IPS DF 6.9 (cell line): ENCODE measurements around the gene ERH.
"Not testable (repeated sequence)": the region's sequence is repeated elsewhere in the genome, so short reads cannot be mapped to it uniquely, and the experiment has no call there.

ENCODE experiments used
- DNase-seq: peaks from one replicate; pipeline ENCODE4 v3.0.0-alpha.2; 2013; ENCODE audit warnings: low read depth, low spot score
- H3K27ac ChIP-seq: one replicate; pipeline ENCODE4 v1.5.1; 2013; ENCODE audit warnings: low read length, control low read depth
- H3K27me3 ChIP-seq: 2 replicates; pipeline ENCODE4 v1.6.1; 2013; ENCODE audit warnings: mild to moderate bottlenecking, low read length; ENCODE audit not compliant: control insufficient read depth, insufficient read depth
- H3K36me3 ChIP-seq: 2 replicates; pipeline ENCODE4 v1.6.1; 2013; ENCODE audit warnings: low read length; ENCODE audit not compliant: control insufficient read depth, insufficient read depth
- H3K4me1 ChIP-seq: 2 replicates; pipeline ENCODE4 v1.6.1; 2013; ENCODE audit warnings: low read length; ENCODE audit not compliant: control insufficient read depth, insufficient read depth
- H3K4me3 ChIP-seq: 2 replicates; pipeline ENCODE4 v1.5.1; 2013; ENCODE audit warnings: mild to moderate bottlenecking, low read length
- H3K9me3 ChIP-seq: 2 replicates; pipeline ENCODE4 v1.6.1; 2013; ENCODE audit warnings: low read length, inconsistent platforms; ENCODE audit not compliant: control insufficient read depth, insufficient read depth
- WGBS: extraction: QIAGEN DNeasy Blood & Tissue Kit; methylation state at CpG from one replicate; pipeline ENCODE4 v1.1.7; 2013; ENCODE audit warnings: mixed read lengths, missing lambda C conversion rate; ENCODE audit not compliant: insufficient read length, insufficient coverage; 5-methylcytosine and 5-hydroxymethylcytosine counted together

The ERH gene

GRCh38 chr14:69398818-69399210 is 715 bp upstream of the ERH start:
- DNase-seq = no peak
- Histone ChIP-seq H3K4me1 (no peaks in the 10 kb centered on the region), H3K27ac (no peak overlapping the region), H3K27me3 (no peaks in the 10 kb centered on the region), H3K4me3 (peak overlapping the region; percentile 98), H3K36me3 (0 out of 2 replicates have a peak, but pooled peaks cover 2% of the 10 kb centered on the region), H3K9me3 (no peaks in the 10 kb centered on the region)
- no CpG with 5 or more reads among the region's 18 CpGs for WGBS

DNA sequence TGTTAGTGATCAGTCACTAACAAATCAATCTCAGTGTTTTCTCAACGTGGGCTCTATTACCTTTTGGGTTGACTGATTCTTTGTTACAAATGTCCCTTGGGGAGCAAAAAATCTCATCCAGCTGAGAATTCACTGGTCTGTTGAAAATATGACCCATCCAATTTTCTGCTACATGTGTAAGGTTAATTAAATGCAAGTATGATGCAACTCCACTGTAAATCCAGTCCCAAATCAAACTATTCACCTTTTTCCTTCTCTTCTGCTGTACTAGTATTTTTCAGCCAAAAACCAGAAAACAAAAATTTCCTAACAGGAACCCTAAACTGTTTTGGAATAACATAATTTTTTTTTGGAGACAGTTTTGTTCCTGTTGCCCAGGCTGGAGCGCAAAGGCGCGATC is 2.2 kb downstream of the ERH start:
- WGBS = no CpG with 5 or more reads among the region's 4 CpGs
- no peak overlapping the region for H3K4me3 ChIP-seq
- H3K27ac ChIP-seq = no peak overlapping the region
- peaks cover 10% of the 10 kb centered on the region; the same call in 1 of the 2 replicates for H3K36me3 ChIP-seq
- no peaks in the 10 kb centered on the region for H3K4me1 ChIP-seq
- H3K27me3 ChIP-seq = no peaks in the 10 kb centered on the region
- no peak for DNase-seq
- no peaks in the 10 kb centered on the region for H3K9me3 ChIP-seq

GRCh38 chr14:69392481-69392880 is 5.6 kb downstream of the ERH start:
- Histone ChIP-seq H3K27ac (no peak overlapping the region), H3K36me3 (peaks cover 12% of the 10 kb centered on the region; the same call in 1 of the 2 replicates), H3K4me1 (no peaks in the 10 kb centered on the region; the same call in 1 of the 2 replicates), H3K9me3 (no peaks in the 10 kb centered on the region), H3K4me3 (no peak overlapping the region), H3K27me3 (no peaks in the 10 kb centered on the region)
- WGBS = 100% methylated on average over 1 of the region's 3 CpGs
- no peak for DNase-seq

GRCh38 chr14:69391400-69391799 is 6.7 kb downstream of the ERH start:
- WGBS = no CpG with 5 or more reads among the region's 8 CpGs

DNA sequence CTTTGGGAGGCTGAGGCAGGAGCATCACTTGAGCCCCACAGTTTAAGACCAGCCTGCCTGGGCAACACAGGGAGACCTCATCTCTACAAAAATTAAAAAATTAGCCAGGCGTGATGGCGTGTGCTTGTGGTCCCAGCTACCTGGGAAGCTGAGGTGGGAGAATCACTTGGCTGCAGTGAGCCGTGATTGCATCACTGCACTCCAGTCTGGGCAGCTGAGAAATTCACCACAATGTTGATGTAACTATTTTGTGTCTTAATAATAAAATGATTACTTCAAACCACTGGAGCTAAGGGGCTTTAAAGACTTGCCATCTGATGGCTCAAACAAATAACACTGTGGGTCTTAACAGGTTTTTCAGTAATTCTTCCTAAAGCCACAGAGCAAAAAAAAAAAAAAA is 10.8 kb downstream of the ERH start:
- H3K36me3 ChIP-seq = peaks cover 12% of the 10 kb centered on the region; the same call in 1 of the 2 replicates
- no peaks in the 10 kb centered on the region for H3K9me3 ChIP-seq
- H3K4me3 ChIP-seq = no peak overlapping the region
- H3K27me3 ChIP-seq = no peaks in the 10 kb centered on the region
- WGBS = no CpG with 5 or more reads among the region's 3 CpGs
- no peak overlapping the region for H3K27ac ChIP-seq
- no peaks in the 10 kb centered on the region; the same call in 1 of the 2 replicates for H3K4me1 ChIP-seq
- no peak for DNase-seq

More at GRCh38 chr14:69391400-69391799, 6.7 kb downstream of the ERH start:
- not testable (repeated sequence) for H3K4me3 ChIP-seq, H3K27ac ChIP-seq, DNase-seq, H3K4me1 ChIP-seq, H3K9me3 ChIP-seq, H3K27me3 ChIP-seq
- H3K36me3 ChIP-seq = peaks cover 12% of the 10 kb centered on the region; the same call in 1 of the 2 replicates

DNA sequence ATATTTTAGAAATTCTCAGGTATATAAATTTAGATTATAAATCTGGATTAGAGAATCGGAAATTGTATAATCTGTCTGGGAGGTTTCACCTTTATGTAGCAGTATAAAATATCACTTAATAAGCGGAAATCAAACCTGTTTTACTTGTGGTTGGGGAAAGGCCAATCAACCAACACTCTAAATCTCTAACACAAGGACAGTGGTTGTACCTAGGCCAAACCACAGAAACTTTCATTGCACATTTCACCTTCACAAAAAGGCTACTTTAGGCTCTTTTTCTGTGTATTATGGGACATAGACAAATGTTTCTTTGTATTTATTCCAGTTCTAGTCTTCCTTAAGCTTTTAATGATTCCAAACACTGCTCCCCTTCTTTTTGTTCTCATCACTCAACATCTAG is 19.8 kb downstream of the ERH start:
- Histone ChIP-seq H3K36me3 (peaks cover 4% of the 10 kb centered on the region; the same call in 1 of the 2 replicates), H3K9me3 (no peaks in the 10 kb centered on the region), H3K4me1 (no peaks in the 10 kb centered on the region), H3K4me3 (no peak overlapping the region), H3K27me3 (no peaks in the 10 kb centered on the region), H3K27ac (no peak overlapping the region)
- no peak for DNase-seq
- no CpG with 5 or more reads among the region's 2 CpGs for WGBS

- DNase-seq = no peak
- Histone ChIP-seq H3K27ac (no peak overlapping the region), H3K27me3 (no peaks in the 10 kb centered on the region), H3K9me3 (no peaks in the 10 kb centered on the region), H3K4me1 (no peaks in the 10 kb centered on the region), H3K36me3 (peaks cover 4% of the 10 kb centered on the region; the same call in 1 of the 2 replicates), H3K4me3 (no peak overlapping the region)
These were observed 21.7 kb downstream of the ERH start for GRCh38 chr14:69376439-69376838.

GRCh38 chr14:69375722-69376121 is 22.4 kb downstream of the ERH start:
- H3K4me1 ChIP-seq = no peaks in the 10 kb centered on the region
- H3K4me3 ChIP-seq = no peak overlapping the region
- H3K27ac ChIP-seq = no peak overlapping the region
- no peaks in the 10 kb centered on the region for H3K9me3 ChIP-seq
- H3K36me3 ChIP-seq = peaks cover 4% of the 10 kb centered on the region; the same call in 1 of the 2 replicates
- H3K27me3 ChIP-seq = no peaks in the 10 kb centered on the region
- 100% methylated on average over 3 of the region's 5 CpGs for WGBS
- DNase-seq = no peak

GRCh38 chr14:69375182-69375581 is 22.9 kb downstream of the ERH start:
- peaks cover 4% of the 10 kb centered on the region; the same call in 1 of the 2 replicates for H3K36me3 ChIP-seq
- H3K4me1 ChIP-seq = no peaks in the 10 kb centered on the region
- no peak overlapping the region for H3K27ac ChIP-seq
- H3K9me3 ChIP-seq = no peaks in the 10 kb centered on the region
- H3K4me3 ChIP-seq = no peak overlapping the region
- no CpG with 5 or more reads among the region's 3 CpGs for WGBS
- H3K27me3 ChIP-seq = no peaks in the 10 kb centered on the region
- DNase-seq = no peak

DNA sequence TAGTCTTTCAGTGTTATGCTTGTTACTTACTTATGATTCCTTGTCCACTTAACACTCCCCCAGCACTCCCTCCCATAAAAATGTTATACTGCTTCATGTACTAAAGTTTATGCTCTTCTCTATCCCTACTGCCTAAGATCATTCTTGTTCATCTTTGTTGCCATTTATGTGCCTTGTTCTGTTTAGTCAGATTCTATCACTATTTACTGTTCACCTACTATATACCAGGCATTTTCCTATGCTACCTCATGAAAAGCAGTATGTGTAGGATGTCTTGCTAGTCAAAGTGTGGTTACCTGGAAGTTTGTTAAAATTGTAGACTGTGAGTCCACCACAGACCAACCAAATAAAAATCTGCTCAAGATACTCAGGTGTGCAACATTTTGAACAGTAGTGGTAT is 23.9 kb downstream of the ERH start:
- Histone ChIP-seq H3K27me3 (no peaks in the 10 kb centered on the region), H3K4me3 (no peak overlapping the region), H3K36me3 (peaks cover 4% of the 10 kb centered on the region; the same call in 1 of the 2 replicates), H3K9me3 (no peaks in the 10 kb centered on the region), H3K27ac (no peak overlapping the region), H3K4me1 (no peaks in the 10 kb centered on the region)
- DNase-seq = no peak

DNA sequence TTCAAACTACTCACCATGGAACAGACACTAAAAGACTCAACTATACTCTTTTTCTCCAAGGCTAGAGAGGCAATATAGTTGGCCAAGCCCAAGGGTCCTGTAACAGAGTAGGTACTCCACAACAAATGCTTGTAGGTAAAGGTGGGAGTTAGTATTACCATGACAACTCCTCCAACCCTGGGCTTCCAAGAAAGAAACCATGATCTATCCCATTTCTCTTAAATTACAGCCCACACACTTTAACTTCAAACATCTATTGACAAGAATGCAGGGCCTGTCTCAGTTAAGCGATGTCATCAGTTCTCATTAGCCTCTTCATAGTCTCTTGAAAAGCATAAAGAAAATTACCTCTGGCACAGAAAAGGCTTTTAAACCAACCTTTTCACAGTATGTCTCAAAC is 25.0 kb downstream of the ERH start:
- no CpG with 5 or more reads among the region's 1 CpG for WGBS
- Histone ChIP-seq H3K4me3 (no peak overlapping the region), H3K9me3 (no peaks in the 10 kb centered on the region), H3K27ac (no peak overlapping the region), H3K4me1 (no peaks in the 10 kb centered on the region), H3K27me3 (no peaks in the 10 kb centered on the region), H3K36me3 (peaks cover 4% of the 10 kb centered on the region; the same call in 1 of the 2 replicates)
- no peak for DNase-seq
